CD4-positive, alpha-beta T cell treated with Interleukin-21 for 1 hour (primary cell): ENCODE results near the gene ESPNL.
"Not testable (repeated sequence)": the region's sequence is repeated elsewhere in the genome, so short reads cannot be mapped to it uniquely, and the experiment has no call there.

ENCODE experiments used
- DNase-seq: peaks from one replicate; pipeline ENCODE4 v3.0.0-alpha.2; 2020

ESPNL gene

DNA sequence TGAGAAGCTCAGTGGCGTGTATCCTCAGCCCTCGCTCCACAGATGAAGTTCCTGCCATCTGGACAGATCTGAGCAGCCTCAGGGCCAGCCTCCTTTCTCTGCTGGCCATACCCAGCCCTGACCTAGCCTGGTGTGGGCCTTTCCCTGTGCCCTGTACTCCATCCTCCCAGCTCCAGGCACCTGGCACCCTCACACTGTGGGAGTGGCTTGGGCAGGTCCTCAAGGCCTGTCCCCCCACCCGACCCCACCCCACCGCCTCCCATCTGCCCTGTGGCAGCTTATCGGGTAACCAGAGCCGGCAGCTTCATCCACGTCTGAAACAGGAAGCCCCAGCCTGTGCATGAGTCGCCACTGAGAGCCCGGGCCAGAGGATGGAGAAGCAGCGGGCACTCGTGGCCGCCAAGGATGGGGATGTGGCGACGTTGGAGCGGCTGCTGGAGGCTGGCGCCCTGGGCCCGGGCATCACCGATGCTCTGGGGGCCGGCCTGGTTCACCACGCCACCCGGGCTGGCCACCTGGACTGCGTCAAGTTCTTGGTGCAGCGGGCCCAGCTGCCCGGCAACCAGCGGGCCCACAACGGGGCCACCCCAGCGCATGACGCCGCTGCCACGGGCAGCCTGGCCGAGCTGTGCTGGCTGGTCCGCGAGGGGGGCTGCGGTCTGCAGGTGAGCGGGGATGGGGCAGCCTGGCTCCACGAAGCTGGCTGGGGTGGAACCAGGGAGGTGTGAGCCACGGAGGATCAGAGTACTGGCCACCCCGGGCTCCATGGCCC, at the start of gene ESPNL:
TSS of gene ESPNL (plus strand) at position 292 of the 772 bp plus-strand sequence. CDS start at position 372, 80 bp downstream.
- DNase-seq, result no peak

DNA sequence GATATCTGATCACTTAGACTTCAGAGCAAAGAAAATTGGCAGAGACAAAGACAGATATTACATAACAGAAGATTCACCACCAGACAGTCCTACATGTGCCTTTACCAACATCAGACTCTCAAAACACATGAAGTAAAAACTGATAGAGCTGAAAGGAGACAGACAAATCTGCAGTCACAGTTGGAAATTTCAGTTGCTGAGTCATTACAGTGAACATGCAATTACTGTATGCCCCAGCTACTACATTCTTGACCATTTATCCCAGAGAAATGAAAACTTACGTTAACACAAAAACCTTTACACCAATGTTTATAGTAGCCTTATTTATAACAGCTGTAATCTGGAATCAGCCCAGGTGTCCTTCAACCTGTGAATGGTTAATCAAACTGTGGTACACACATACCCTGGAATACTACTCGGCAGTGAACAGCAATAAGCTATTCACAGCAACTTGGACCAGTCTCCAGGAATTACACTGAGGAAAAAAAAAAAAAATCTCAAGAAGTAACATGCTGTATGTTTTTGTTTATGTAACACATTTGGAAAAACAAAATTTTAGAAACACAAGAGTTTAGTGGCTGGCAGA, 46.9 kb upstream of the ESPNL start:
- DNase-seq, result no peak

DNA sequence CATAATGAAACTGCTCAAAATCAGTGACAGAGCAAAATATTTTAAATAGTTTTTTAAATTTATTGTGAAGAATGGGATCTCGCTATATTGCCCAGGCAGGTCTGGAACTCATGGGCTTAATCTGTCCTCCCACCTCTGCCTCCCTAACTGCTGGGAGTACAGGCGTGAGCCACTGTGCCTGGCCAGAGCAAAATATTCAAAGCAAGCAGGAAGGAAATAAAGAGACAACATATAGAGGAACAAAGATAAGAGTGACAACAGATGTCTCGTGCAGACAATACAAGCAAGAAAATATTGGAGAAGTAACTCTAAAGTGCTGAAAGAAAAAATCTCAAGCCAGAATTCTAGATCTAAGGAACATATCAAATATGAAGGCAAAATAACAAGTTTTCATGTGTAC, 44.3 kb upstream of the ESPNL start:
- no peak for DNase-seq

GRCh38 chr2:238057696-238058575, 42.2 kb upstream of the ESPNL start:
- DNase-seq, result not testable (repeated sequence)

GRCh38 chr2:238059505-238059904, 40.6 kb upstream of the ESPNL start:
- no peak for DNase-seq

GRCh38 chr2:238060096-238060541, 40.0 kb upstream of the ESPNL start:
- no peak for DNase-seq

GRCh38 chr2:238060542-238061314, 39.4 kb upstream of the ESPNL start, which contains the start of gene SCLY:
Gene SCLY, plus strand, starts transcription at chr2:238061001. Its CDS starts 54 bp downstream, at chr2:238061055.
- peak; percentile 97 for DNase-seq

DNA sequence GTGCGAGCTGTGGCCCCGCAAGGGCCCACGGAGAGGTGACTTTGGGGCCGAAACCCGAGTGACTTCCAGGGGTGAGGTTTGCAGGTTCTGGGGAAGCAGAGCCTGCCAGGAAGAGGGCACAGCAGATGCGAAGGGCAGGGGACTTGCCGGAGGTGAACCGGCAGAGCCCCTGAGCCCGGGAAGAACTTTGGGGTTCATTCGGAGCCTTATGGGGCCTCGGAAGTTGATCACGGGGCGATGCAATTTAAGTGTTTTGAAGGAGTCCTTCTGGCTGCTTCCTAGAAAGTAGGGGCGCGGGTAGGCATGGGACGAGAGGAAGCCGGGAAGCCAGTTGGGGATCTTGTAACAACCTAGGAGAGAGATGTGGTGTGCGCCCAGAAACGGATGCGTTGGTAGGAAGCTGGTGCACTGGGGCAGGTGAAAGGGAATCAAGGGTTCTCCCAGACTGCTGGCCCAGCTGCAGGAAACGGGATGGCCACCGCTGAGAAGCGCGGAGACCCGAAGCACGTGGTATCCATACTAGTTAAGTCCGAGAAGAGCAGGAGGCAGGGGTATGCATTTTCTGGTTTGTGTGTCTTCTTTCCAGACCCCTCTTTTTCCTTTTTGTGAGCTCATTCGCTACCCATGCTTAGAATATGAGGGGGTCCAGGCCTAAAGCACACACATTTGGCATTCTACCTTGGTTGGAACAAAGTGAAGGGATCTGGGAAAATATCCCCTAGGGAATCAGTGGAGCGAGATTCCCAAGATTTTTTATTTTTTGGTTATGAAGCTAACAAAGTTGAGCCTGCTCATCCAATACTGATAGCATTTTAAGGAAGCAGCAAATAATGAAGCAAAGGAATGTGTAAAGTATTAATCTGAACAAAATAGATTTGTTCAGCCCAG, 38.6 kb upstream of the ESPNL start:
- DNase-seq, result no peak

DNA sequence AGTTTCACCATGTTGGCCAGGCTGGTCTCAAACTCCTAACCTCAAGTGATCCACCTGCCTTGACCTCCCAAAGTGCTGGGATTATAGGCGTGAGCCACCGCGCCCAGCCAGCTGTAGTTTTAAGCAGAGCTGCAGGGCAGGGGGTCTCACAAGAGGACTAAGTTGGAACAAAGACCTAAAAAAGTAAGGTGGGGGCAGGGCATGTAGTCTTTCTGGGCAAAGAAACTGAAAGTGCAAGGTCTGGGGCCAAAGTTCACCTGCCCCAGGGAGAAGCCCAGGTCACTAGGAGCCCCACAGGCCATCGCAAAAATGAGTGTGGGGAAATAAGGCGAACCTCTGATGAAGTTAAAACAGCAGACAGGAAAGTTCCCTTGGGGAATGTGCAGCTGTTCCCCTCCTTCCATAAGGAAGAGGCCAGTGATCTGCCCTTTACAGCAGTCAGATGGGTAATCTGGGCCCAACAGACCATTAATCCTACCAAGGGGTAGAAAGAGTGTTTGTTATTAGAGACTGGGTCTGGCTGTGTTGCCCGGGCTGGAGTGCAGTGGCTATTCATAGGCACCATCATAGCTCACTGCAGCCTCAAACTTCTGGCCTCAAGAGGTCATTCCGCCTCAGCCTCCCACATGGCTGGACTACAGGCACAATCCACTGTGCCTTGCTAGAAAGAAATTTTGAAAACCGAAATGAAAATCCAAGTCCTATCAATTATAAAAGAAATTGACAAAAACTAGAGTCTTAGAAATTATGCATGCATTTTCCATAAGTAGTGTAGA, 36.5 kb upstream of the ESPNL start:
- no peak for DNase-seq

- no peak for DNase-seq
Observed at GRCh38 chr2:238064376-238064775, 35.8 kb upstream of the ESPNL start.

DNA sequence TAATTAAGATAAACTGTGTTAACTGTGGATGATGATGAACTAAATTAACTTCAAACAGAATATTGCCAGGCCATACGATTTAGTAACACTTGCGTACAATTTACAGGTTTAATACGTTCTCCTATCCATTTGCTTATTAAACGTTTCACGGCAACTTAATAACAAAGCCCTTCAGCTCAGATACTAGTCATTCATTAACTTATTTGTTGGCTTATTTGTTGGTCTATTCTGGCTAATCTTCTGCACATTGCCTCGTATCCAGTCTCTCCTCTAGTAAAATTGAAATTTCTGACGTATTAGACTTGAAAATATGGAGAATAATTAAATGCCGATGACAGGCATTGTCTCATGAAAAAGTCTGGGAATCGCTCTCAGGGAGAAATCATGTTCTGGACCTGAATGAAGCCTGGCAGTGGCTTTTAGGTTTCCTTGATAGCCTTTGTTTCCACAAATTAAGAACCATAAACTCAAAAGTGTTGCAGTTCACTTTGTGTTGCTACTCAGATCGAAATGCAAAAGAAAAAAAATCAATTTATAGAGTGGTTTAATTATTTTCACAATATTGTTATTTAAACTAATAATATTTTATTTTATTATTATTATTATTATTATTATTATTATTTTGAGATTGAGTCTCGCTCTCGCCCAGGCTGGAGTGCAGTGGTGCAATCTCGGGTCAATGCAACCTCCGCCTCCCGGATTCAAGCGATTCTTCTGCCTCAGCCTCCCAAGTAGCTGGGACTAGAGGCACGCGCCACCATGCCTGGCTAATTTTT, 34.9 kb upstream of the ESPNL start:
- no peak for DNase-seq

- no peak for DNase-seq
Observed at GRCh38 chr2:238066218-238066617, 33.9 kb upstream of the ESPNL start.

- not testable (repeated sequence) for DNase-seq
Observed at GRCh38 chr2:238066718-238067117, 33.4 kb upstream of the ESPNL start.

DNA sequence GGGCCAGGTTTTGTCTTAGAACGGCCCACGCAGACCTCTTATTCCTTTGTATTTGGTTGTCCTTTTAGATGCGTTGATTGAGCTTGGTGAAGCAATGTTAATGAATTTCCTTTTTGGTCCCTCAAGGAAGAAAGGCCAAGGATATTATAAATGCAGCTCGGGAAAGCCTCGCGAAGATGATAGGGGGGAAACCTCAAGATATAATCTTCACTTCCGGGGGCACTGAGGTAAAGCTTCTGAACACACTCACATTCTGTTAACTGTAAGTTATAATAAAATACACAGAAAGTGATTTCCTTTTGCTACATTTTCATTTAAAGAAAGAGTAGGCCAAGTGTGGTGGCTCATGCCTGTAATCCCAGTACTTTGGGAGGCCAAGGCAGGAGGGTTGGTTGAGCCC, 32.2 kb upstream of the ESPNL start:
- no peak for DNase-seq

- DNase-seq, result peak; percentile 38
Observed at GRCh38 chr2:238069021-238069709, 31.0 kb upstream of the ESPNL start.

DNA sequence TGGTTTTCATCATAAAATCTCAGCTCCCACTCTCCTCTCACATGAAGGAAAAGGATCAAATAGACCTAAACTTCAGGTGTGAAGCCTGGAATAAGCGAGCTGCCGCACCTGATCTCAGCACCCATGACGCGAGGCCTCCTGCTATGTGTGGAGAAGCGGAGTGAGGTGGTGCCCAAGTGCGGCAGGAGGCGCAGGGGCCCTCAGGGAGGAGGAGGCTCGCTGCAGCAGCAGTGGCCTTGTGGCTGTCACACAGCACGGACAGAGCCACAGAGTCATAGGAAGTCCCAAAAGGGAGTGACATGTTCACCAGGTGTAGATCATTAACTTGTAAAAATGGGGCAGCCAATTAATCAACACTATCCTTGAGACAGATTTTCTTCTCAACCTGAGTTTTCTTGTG, 30.3 kb upstream of the ESPNL start:
- no peak for DNase-seq

- no peak for DNase-seq
Observed at GRCh38 chr2:238075397-238075796, 24.7 kb upstream of the ESPNL start.

DNA sequence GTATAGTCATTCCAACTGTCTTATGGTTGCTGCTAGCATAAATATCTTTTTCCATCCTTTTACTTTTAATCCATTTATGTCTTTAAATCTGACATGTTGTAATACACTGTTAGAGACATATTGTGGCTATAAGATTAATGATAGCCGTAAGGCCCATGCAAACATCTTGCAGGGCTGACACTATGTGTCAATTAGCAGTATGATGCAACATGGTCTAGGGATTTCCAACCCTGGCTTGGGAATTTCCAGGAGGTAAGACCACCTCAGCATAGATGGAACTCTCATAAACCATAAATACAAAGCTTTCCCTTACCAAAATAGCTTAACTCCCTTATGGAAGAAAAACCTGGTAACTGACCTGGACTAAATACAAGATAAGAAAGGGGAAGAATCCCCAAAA, 22.8 kb upstream of the ESPNL start:
- DNase-seq, result no peak

GRCh38 chr2:238079874-238080327, 20.2 kb upstream of the ESPNL start:
- DNase-seq, result no peak
